LNCaP clone FGC (cell line): Measurements from ENCODE around the gene TCFL5.

Source experiments
- DNase-seq: peaks from one replicate; pipeline ENCODE4 v3.0.0-alpha.2; 2011; ENCODE audit warnings: low read depth
- H3K4me3 ChIP-seq: 2 replicates; pipeline ENCODE4 v1.5.1; 2011; ENCODE audit warnings: mild to moderate bottlenecking, low read depth, low read length, control low read depth
- TF ChIP-seq, protein P1 (sequence below): IDR thresholded peaks from 2 replicates; pipeline ENCODE4 v1.5.1; 2012; ENCODE audit warnings: mild to moderate bottlenecking; ENCODE audit not compliant: control insufficient read depth, insufficient read depth; ENCODE audit errors: extremely low read depth

Gene TCFL5

DNA sequence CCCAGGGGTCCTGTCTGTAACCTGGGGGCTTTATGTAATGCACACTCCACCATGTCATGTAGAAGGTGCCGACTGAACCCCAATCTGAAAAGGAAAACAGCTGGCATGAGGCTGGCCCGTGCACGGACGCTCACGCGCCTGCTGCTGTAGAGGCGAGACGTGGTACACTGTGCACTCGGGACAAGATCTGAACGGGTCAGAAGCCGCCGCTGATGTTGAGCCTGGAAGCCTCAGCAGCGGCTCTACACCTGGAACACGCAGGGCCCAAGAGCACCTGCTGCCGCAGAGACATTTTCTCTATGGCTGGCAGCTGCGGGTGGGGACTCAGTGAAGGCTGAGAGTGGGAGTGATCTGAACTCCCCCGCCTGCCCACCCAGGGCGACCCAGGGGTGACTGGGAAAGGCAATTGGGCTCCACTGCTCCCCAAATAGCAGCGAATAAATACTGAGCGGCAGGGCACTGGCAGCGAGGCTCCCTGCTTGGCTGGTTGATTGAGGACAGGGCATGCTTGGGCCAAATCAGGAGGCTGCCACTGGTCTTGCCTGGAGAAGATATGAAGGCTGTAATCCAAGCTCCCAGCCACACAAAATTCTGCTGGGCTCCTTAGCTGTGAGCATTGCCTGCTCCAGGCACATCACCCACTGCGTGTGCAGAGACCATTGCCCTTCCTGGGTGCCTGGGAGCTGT, 59.5 kb downstream of the TCFL5 start:
- no peak for DNase-seq
- H3K4me3 ChIP-seq = no peak overlapping the region
- TF ChIP-seq, protein P1, sequence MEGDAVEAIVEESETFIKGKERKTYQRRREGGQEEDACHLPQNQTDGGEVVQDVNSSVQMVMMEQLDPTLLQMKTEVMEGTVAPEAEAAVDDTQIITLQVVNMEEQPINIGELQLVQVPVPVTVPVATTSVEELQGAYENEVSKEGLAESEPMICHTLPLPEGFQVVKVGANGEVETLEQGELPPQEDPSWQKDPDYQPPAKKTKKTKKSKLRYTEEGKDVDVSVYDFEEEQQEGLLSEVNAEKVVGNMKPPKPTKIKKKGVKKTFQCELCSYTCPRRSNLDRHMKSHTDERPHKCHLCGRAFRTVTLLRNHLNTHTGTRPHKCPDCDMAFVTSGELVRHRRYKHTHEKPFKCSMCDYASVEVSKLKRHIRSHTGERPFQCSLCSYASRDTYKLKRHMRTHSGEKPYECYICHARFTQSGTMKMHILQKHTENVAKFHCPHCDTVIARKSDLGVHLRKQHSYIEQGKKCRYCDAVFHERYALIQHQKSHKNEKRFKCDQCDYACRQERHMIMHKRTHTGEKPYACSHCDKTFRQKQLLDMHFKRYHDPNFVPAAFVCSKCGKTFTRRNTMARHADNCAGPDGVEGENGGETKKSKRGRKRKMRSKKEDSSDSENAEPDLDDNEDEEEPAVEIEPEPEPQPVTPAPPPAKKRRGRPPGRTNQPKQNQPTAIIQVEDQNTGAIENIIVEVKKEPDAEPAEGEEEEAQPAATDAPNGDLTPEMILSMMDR = no peak

DNA sequence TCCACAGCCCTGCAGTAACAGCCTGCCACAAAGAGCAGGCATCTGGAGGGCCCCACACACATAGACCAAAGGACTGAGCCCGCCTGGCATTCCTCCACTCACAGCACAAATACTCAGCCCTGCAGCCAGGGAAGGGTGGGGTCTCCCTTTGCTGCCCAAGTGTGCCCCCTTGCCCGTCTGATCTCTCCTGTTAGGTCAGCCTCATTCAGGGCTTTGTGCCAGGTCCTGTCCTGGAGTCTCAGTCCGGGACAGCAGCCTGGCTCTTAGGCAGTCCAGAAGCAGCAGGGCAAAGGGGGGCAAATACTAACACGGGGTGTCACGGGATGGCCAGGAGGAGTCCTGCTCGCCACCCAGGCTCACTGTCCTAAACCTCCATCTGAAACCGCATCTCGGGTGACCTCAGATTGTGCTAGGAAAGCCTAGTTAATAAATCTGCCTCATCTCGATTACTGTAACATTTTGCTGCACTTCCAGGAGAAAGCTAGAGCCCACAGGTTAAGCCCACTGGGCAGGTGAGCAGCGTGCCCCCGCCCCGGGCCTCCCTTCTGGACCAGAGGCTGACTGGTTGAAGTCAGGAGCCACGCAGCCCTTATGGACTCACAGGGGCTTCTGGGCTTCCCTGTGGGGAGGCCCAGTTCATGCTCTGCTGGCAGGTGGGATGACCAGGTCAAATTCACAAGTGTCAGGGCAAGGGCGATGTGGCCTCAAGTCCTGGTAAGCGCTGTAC, 60.2 kb downstream of the TCFL5 start:
- no peak for DNase-seq
- no peak overlapping the region for H3K4me3 ChIP-seq
- TF ChIP-seq, protein P1 = no peak

DNA sequence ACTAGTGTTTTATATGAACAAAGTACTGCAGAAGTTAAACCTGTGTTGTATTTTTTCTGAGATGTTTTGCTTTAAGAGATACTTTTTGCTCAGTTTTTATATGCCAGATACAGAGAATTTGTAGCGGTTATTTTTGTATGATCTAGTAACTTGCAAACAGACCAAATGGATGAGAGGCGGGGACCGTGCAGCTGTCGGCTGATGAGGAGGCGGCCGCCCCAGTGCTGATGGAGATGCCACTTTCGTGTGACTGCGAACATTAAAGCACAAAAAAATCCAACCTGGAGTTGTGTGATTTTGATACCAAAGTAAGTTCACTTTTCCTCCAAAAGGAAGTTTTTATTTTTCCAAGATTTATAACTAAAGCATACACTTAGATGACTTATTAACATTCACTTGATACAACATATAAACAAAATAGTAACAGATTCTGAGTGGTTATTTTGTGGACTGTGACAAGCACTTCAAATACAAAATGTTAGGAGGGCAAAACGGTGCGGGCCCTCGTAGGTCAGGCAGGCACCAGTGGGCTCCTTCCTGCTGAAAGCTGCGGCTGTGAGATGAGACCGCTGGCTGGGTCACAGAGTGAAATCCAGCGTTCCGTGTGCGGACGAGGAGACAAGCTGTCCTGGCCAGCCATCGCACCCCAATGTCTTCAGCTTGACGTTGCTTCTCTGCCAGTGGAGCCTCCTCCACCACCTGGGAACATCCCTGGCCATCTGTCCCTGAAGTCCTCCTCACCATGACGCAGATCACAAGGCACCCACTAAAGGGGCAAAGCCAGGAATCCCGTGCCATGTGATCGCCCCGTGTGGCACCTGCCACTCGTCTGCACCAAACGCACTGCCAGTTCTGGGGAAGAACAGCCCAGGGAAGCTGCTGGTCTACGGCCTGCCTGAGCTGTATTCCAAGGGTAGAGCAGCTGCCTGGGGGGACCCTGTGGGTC, 61.0 kb downstream of the TCFL5 start:
- H3K4me3 ChIP-seq = no peak overlapping the region
- TF ChIP-seq, protein P1 = no peak
- no peak for DNase-seq

DNA sequence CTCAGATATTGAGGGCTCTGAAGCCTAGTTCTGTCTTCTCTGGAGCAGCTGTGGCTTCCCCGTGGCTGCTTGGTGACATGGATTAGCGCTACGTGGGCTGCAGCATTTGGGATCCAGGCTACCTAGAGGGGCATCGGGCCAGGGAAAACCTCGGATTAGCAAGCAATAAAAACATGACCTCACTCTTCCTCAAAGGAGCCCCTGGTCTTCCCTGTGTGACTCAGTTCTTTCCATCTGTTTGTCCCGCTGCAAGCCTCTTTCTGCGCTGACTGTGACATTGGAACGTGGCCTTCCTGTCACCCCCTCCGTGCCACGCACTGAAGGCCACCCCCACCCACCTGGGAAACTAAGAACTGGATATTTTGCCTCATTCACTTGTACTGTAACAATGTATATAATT, 61.7 kb downstream of the TCFL5 start:
- TF ChIP-seq, protein P1 = no peak
- no peak for DNase-seq
- no peak overlapping the region for H3K4me3 ChIP-seq

DNA sequence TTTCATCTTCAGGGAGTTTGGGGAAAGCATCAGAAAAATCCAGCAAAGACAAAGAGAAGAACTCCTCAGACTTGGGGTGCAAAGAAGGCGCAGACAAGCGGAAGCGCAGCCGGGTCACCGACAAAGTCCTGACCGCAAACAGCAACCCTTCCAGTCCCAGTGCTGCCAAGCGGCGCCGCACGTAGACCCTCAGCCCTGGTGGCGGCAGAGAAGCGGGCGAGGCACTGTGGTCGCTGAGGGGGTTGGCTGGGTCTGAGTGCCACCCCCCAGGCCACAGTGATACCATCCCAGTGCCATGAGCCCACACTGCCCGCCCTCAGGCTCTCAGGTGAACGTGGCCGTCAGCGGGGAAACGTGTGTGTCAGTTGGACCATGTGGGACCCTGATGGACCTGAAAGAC, 62.2 kb downstream of the TCFL5 start:
- H3K4me3 ChIP-seq = no peak overlapping the region
- TF ChIP-seq, protein P1 = no peak
- no peak for DNase-seq

DNA sequence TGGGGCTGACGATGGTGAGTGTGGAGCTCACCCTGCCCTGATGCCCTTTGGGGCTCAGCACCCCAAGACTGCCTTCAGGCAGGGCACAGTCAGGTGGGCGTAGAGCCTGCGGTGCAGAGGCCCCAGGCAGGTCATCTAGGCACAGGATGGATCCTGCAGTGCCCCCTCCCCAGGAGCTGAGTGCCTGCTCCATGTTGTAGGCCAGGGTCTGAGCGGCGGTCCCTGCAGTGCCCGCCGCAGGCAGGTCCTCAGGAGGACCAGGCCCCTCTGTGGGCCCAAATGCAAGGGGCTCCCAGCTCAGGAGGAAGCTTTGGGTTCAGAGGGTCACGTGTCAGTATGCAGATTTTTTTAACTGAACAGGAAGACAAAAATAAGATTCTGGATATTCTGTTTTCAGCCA, 62.6 kb downstream of the TCFL5 start:
- no peak overlapping the region for H3K4me3 ChIP-seq
- TF ChIP-seq, protein P1 = no peak
- DNase-seq = no peak
